ENCODE measurements around the gene FRY.

GRCh38 chr13:32080328-32080744, 48.8 kb downstream of the FRY start:
- TF ChIP-seq POLR2A (IDR thresholded peaks at IDR 0.05; ENCODE audit: low read length) = no peak
- TF ChIP-seq GATA1 (IDR thresholded peaks at IDR 0.05; ENCODE audit: low read depth, low read length) = no peak

All from erythroblast (primary cell).